ENCODE results near the gene LRCOL1.

- TF ChIP-seq CTCF (IDR thresholded peaks at IDR 0.05; ENCODE audit: low read length) (no peak), EZH2 (optimal IDR thresholded peaks at IDR 0.05; ENCODE audit: low read depth, low read length) (no peak), EZH2phosphoT487 (IDR thresholded peaks at IDR 0.05; ENCODE audit: low read length) (no peak)
These were observed 11.5 kb upstream of the LRCOL1 start for GRCh38 chr12:132621657-132622435.
